Measurements from ENCODE around the gene MRE11. TPM values are rescaled to one million over a fixed set of nuclear protein-coding genes. Genes with fewer than 3 reads are reported as not detected.

MRE11 gene
- total RNA-seq, 6 experiments from 2014 or later = 12.2 to 17.2 (median 15.7) TPM

DNA sequence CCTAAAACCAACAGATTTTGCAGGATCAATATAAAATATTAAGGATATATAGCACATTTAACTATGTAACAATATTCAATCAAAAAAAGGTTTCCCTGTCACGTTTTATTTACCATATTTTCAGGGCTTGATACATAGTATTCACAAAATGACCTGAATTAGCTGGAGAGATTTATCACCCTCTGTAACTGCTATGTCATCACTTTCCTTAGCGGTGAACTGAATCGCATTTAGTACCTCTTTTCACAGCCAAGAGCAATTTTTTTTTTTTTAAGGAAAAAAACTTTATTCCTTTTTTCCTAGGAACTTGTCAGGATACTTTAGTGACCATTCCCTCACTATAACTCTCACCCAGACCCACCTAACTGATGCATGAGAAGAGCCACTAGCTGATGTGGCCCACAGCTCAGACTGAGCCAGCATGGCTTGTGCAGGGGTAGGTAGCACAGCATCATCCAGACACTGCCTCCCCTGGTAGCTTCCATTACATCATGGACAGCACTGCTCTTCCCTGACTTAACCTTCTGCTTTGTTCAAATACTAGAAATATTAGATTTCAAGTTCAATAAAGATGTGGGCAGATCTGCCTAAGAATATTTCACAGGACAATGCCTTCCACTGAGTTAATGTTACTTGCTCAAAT lies 75.4 kb downstream of the MRE11 start:
- no peaks in the 10 kb centered on the region for H3K27me3 Mint-ChIP-seq (ENCODE audit: insufficient read depth)
- DNase-seq = no peak
- H3K36me3 Mint-ChIP-seq (ENCODE audit: low read depth) = no peaks in the 10 kb centered on the region
- no peak overlapping the region for H3K27ac Mint-ChIP-seq
- H3K9me3 Mint-ChIP-seq = no peaks in the 10 kb centered on the region
- no peaks in the 10 kb centered on the region for H3K4me1 Mint-ChIP-seq (ENCODE audit: low read depth)
- TF ChIP-seq, protein P1, sequence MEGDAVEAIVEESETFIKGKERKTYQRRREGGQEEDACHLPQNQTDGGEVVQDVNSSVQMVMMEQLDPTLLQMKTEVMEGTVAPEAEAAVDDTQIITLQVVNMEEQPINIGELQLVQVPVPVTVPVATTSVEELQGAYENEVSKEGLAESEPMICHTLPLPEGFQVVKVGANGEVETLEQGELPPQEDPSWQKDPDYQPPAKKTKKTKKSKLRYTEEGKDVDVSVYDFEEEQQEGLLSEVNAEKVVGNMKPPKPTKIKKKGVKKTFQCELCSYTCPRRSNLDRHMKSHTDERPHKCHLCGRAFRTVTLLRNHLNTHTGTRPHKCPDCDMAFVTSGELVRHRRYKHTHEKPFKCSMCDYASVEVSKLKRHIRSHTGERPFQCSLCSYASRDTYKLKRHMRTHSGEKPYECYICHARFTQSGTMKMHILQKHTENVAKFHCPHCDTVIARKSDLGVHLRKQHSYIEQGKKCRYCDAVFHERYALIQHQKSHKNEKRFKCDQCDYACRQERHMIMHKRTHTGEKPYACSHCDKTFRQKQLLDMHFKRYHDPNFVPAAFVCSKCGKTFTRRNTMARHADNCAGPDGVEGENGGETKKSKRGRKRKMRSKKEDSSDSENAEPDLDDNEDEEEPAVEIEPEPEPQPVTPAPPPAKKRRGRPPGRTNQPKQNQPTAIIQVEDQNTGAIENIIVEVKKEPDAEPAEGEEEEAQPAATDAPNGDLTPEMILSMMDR (IDR thresholded peaks at IDR 0.05) = no peak
- no peak overlapping the region for H3K4me3 Mint-ChIP-seq

DNA sequence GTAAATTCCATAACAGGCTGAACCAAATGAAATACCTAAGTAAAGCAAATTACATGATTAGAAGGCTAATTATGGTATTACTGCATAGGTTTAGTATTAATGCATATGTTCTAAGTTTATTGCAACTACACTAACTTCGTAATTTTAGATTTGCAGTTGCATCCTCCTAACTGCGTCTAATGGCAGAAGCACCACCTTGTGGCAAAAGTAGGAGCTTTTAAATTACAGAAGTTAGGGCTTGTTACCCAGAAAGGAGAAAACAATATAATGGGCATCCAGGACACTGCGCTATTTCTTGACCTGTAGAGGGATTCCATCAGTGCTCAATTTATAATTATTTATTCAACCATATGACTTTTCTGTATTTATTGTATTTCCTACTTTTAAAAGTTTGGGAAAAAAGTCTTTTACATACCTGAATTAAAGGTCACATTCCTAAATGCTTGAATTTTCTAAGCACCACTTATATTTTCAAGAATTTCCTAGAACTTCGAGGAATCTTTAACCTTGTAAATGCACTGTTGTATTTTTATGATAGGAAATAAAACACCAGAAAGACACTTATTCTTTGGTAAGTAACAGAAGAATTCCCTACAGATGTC lies 76.2 kb downstream of the MRE11 start:
- TF ChIP-seq, protein P1 (IDR thresholded peaks at IDR 0.05) = peak; percentile 82
- H3K9me3 Mint-ChIP-seq = no peaks in the 10 kb centered on the region
- no peaks in the 10 kb centered on the region for H3K27me3 Mint-ChIP-seq (ENCODE audit: insufficient read depth)
- no peaks in the 10 kb centered on the region for H3K4me1 Mint-ChIP-seq (ENCODE audit: low read depth)
- H3K27ac Mint-ChIP-seq = no peak overlapping the region
- H3K36me3 Mint-ChIP-seq (ENCODE audit: low read depth) = no peaks in the 10 kb centered on the region
- no peak overlapping the region for H3K4me3 Mint-ChIP-seq
- DNase-seq = peak; percentile 46

DNA sequence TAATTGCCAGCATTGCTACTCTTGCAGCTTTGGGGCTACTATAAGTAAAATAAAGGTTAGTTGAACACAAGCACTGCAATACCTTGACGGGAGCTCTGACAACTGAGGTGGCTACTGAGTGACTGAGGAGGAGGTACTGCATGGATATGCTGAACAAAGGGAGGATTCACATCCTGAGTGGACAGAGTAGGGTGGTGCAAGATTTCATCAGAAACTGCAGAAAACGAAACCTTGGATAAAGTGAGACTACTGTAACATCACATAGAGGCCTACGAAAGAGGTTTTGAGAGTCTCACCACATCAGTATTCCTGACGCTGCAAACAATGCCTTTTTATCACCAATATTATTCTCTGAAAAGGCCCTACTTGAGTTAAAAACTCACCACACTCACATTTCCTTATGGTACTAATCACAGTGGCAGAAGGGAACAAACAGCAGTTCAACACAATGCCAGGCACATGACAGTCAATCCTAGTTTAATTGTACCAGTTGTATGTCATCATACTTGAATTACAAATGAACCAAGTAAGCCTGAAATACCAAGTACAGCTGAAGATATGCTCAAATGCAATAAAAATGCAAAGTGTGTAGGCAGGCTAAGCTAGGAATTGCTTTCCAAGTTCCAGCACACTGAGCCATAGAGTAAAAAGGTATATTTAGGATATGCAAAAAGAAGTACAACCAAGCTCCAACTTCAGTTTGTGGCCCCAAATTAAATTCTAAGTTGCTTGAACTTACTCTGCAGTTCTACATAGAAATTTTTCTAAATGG lies 88.4 kb downstream of the MRE11 start:
- H3K27me3 Mint-ChIP-seq (ENCODE audit: insufficient read depth) = peaks cover 16% of the 10 kb centered on the region
- no peak for DNase-seq
- peaks cover 15% of the 10 kb centered on the region for H3K4me1 Mint-ChIP-seq (ENCODE audit: low read depth)
- peaks cover 6% of the 10 kb centered on the region; the same call in 1 of the 2 replicates for H3K9me3 Mint-ChIP-seq
- no peak overlapping the region for H3K4me3 Mint-ChIP-seq
- H3K36me3 Mint-ChIP-seq (ENCODE audit: low read depth) = peaks cover 6% of the 10 kb centered on the region; the same call in 1 of the 2 replicates
- TF ChIP-seq, protein P1 (IDR thresholded peaks at IDR 0.05) = no peak
- H3K27ac Mint-ChIP-seq = no peak overlapping the region

DNA sequence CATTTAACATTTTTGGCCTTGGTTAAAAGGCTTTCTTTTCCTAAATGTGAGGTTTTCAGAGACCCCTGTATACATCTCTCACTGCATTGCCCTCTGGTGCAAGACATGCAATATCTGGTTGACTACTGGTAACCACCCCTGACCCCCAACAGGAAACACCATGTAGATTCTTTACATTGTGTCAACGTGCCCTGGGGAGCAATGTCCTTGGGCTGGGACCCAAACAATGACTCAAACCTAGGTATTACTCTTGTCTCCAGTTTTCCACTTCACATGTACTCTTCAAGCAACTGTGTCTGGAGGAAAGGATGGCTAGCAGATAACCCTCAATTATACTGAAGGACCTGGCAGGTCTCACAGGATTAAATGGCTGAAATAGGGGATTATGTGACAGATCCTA lies 91.3 kb downstream of the MRE11 start:
- TF ChIP-seq, protein P1 (IDR thresholded peaks at IDR 0.05) = no peak
- Mint-ChIP-seq H3K4me3 (no peak overlapping the region), H3K27ac (no peak overlapping the region), H3K27me3 (ENCODE audit: insufficient read depth) (peaks cover 28% of the 10 kb centered on the region), H3K9me3 (peaks cover 6% of the 10 kb centered on the region; the same call in 1 of the 2 replicates), H3K36me3 (ENCODE audit: low read depth) (peaks cover 6% of the 10 kb centered on the region; the same call in 1 of the 2 replicates), H3K4me1 (ENCODE audit: low read depth) (peaks cover 16% of the 10 kb centered on the region)
- DNase-seq = no peak

DNA sequence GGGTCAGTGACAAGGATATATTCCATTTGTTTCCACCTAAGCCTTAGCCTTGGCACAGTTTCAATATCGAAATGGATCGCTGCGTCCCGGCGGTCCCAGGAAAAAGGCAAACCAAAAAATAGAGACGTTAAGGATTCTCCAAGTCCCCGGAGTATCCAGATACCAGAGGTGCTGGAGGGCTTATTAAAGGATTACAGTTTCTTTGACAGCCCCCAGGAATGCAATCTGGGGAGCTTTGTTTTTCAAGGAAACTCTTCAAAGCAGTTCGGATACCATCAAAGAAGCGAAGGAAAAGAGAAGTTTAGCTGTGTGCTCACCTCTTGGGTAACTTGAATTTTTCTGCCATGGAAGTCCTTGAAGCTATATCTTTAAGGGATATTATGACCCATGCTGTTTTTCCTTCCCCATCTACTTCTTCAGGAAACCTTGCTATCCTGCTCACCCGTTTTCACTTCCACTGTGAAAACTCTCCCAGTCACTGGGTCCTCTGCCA lies 91.8 kb downstream of the MRE11 start:
- Mint-ChIP-seq H3K36me3 (ENCODE audit: low read depth) (peaks cover 6% of the 10 kb centered on the region; the same call in 1 of the 2 replicates), H3K27ac (no peak overlapping the region), H3K4me1 (ENCODE audit: low read depth) (peaks cover 16% of the 10 kb centered on the region), H3K9me3 (peaks cover 6% of the 10 kb centered on the region; the same call in 1 of the 2 replicates), H3K4me3 (peak overlapping the region; percentile 43; the same call in 1 of the 2 replicates), H3K27me3 (ENCODE audit: insufficient read depth) (peaks cover 30% of the 10 kb centered on the region)
- TF ChIP-seq, protein P1 (IDR thresholded peaks at IDR 0.05) = no peak
- no peak for DNase-seq
